GM19452 (cell line): Measurements from ENCODE around the gene CCDC188.

Experiments used
- ATAC-seq: cut with Tn5 transposase; IDR thresholded peaks from one replicate; pipeline ENCODE4 v1.9.1; 2021; ENCODE audit not compliant: unreplicated experiment

CCDC188 gene

GRCh38 chr22:20135806-20136602, 14.9 kb downstream of the CCDC188 start:
- ATAC-seq: no peak

DNA sequence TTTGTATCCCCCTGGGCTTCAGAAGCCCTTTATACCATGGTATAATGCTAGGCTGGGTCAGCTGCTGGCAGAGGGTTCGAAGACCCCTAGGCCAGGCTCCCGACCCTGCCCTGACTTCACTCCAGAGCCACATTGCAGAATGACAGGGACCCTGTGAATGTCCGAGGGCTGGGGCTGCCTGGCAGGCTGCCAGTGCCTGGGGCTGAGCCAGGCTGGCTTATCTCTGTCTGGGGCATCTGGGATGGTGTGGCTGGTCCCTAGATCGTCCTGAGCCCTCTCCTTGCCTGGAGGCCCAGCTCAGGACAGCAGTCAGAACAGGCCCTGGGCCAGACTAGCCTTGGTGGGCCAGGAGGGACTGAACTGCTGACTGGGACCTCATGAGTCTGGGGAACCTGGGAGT, 15.6 kb downstream of the CCDC188 start:
- no peak for ATAC-seq

DNA sequence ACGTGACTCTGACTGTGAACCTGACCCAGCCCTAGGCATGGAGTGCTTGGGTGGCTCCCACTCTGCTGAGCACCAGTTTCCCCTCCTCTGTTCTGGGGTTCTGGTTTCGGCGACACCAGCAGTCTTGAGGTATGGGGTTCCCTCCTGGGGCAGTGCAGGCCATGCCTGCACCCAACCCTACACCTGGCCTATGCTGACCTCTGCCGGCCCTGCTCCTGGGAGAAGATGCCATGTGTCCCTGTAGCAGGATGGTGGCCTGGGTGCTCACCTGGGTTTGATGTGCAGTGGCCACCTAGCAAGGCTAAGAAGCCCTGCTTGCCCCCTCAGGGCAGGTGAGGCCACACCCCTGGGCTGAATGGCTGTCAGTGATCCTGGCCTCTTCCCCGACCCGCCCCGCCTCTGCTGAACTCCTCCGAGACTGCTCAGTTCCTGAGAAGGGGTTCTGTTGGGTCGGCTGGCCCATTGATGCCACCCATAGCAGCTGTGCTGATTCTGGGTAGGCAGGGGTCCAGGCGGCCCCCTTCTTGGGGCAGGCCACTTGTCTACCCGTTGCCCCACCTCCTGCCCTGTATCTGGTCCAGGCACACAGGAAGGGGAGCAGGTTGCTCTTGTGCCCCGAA, 16.8 kb downstream of the CCDC188 start:
- no peak for ATAC-seq

DNA sequence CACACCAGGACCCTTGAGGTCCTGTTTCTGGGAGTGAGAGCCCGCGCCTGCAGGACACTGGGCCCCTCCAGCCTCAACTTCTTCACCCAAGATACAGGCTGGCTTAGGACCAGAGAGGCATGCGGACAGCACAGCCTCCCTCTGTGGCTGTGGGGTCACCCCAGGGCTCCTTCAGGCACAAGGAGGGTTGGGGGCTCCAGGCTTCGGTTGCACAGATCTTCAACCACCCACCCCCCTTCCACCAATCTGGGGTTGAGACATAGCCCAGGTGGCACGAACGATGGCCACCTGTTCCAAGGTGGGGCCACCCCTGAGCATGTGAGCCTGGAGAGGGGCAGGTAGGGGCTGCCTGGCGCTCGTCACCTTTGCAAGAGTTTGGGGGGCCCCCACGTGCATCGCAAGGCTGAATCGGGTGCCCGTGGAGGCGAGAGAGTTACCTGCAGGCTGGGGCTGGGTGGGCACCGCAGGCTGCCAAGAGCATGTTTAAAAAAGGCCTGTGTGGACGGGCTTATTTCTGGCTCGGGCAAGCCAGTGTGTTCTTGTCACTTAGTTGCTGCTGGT, 18.1 kb downstream of the CCDC188 start:
- ATAC-seq: no peak

DNA sequence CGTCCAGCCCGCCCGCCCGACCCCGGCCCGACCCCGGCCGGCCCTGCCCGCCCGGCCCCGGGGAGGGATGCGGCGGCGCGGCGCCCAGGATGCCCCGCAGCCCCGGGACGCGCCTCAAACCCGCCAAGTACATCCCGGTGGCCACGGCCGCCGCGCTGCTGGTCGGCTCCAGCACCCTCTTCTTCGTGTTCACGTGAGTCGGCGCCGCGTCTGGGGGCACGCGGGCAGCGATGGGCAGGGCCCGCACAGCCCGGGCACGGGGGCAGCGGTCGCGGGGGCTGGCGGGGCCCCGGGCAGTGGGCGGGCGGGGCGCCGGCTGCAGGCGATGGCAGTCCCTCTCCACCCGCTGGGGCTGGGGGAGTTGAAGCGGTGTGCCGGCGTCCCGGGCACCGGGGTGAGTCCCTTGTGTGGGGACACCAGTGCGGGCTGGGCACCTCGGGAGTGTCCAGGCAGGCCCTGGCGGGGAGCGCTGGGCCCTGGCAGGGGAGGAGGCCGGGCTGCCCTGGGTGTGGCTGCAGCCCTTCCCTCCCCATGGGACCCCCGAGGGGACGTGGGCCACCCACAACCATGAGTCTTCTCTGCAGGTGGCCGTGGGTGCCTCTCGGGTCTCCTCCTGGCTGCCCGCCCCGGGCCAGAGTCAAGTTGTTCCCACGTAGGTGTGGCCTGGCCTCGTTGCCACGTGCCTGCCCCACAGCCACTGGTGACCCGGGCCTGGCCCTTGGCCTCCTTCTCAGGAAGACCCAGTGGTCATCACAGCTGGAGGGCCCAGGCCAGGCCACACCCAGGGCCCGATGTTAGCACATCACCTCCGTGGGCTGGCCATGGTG, 18.8 kb downstream of the CCDC188 start:
- no peak for ATAC-seq

- peak; percentile 46 for ATAC-seq
Measured at GRCh38 chr22:20131597-20131858, 19.3 kb downstream of the CCDC188 start, which contains the start of gene ZDHHC8. Gene ZDHHC8 (plus strand): TSS chr22:20131804. CDS start chr22:20131948, 144 bp downstream.

DNA sequence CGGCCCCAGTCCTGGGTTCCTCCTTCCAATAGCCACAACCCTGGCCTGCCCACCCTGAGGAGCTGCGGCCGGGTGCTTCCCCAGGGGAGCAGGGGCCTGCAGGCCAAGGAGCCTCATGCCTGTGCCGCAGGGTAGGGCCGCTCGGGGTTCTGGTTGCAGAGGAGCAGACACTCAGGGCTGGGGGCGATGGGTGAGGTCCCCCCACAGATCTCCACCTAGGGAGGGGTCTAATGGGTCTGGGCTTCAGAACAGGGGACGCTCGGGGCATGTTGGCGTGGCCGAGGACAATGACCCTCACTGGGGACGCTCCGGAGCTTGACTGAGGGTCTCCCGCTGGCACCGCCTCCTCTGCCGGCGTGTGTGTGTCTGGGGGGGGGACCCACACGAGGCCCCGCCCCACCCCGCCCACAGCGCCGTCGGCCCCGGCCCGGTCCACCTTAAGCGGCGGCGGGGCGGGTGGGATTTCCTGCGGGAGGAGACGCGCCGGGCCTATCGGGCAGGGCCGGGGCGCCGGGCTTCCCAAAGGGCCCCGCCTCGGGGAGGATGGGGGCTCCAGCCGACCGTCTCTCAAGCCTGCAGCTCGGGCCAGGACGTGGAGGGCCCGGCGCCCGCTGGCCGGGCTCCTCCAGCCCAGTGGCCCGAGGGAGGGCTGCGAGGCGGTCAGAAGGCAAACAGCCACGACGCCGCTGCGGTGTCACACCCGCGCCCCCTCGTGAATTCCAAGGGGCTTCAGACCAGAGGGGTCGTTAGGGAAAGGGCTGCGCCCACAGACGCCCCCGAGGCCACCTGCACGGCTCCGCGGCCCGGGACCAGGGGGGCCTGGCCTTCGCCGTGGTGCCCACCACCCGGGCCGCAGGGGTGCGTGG, 19.9 kb downstream of the CCDC188 start:
- ATAC-seq: peak; percentile 50

- ATAC-seq: no peak
Measured at GRCh38 chr22:20130319-20130718, 20.5 kb downstream of the CCDC188 start.

- no peak for ATAC-seq
Measured at GRCh38 chr22:20129747-20130014, 21.2 kb downstream of the CCDC188 start.

DNA sequence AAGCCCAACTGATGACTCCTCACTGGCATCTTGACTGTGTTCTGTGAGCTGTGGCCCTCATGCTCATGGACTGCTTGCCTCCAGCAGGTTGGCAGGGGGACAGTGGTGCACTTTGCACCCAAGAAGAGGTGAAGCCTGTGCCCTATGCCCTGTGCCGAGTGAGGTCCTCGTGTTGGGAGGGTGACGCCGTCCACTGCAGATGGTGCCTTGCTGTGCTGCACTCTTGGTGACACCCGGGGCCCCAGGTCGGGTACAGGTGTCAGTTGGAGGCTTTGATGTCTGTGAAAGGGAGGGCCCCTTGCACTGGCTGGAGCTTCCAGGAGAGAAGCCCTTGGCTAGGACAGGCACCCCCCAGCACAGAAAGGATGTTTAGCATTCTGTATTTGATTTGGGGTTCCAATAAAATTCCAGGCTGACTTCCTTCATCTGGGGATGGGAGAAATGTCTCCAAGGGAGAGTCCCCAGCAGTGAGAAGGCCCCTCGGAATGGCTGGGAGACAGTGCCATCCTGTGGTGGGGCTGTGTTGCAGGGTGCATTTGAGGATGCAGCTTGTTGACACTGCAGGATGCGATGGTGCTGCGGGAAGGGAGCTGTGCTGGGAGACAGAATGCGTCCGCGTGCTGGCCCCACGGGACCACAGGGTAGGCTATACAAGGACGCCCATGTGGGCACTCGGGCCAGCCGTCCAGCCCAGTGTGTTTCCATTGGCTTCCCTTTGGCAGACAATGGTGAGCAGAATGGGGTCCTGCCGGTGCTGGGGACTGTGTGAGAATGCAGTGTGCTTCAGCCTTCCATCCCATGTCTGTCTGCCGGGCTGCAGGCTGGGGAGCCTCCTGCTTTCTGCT, 21.7 kb downstream of the CCDC188 start:
- no peak for ATAC-seq

DNA sequence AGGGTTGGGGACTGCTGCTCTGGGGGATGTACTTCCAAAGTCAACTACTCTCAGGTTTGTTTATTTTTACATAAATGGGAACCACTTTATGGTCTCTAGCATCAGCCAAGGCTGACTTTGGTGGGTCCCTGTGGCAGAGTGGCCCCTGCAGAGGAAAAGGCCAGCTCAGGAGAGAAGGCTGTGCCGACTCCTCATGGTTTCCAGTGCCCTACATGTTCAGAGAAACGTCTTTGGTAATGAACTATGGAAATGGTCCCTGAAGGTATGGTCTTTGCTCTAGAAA, 22.3 kb downstream of the CCDC188 start:
- no peak for ATAC-seq

DNA sequence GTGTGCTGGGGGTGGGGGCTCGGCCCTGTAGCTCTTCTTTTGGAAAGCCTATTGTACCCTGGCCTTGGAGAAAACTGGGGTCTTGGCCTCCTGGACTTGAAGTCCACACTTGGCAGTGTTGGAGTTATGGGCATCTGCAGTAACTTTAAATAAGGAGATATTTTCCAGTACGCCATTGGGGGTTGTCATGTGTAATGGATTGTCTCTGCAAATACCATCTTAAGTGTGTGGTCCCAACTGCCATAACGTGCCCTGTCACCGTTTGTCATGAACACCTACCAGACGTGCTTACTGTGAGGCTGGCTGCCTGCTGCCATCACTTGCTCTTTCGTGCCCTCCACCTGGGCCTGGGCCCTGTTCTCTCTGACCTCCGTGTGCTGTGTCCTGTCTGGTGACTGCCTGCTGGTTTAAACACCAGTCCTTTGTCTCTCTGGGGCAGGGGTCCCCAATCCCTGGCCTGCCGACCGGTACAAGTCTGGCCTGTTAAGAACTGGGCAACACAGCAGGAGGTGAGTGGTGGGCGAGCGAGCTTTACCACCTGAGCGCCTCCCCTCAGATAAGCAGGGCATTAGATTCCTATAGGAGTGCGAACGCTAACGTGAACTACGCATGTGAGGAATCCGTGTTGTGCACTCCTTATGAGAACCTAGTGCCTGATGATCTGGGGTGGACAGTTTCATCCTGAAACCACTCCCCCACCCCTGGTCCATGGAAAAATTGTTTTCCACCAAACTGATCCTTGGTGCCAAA, 22.8 kb downstream of the CCDC188 start:
- no peak for ATAC-seq

DNA sequence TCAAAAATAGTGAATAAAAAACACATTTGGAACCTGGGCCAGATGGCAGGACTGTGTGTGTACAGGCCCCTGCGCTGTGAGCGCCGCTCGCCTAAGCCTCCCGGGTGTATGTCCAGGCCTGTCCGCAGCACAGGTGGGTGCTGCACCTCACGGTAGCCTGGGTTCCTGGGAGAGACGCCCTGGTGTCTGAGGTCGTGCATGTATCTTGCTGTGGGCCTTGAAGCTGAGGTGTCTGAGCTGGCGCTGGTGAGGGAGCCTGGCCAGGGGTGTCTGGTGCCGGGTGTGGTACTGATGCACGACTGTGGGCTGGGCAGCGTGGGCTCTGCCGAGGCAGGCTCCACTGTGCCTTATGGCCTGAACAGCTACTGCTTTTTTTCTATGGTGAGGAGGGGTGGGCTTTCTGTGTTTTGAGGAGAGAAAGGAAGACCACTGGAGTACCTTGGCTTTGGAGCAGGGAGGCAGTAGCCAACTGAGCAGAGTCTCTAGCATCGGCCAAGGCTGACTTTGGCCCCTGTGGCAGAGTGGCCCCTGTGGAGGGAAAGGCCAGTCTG, 23.5 kb downstream of the CCDC188 start:
- no peak for ATAC-seq

- no peak for ATAC-seq
Measured at GRCh38 chr22:20126284-20127029, 24.4 kb downstream of the CCDC188 start.

GRCh38 chr22:20125201-20126174, 25.4 kb downstream of the CCDC188 start:
- ATAC-seq: no peak

GRCh38 chr22:20124083-20124787, 26.6 kb downstream of the CCDC188 start:
- ATAC-seq: no peak
